Mesendoderm (in vitro differentiated cells): Measurements from ENCODE around the gene CLDN2.
A peak's percentile ranks its signal among the peaks of the same experiment; 100 is the strongest.

ENCODE experiments used
- DNase-seq: peaks from one replicate; pipeline ENCODE4 v3.0.0; 2013
- H2AK5ac ChIP-seq: 2 replicates; pipeline ENCODE4 v1.6.1; 2013; ENCODE audit warnings: low read length, inconsistent platforms
- H2BK120ac ChIP-seq: 2 replicates; pipeline ENCODE4 v1.6.1; 2013; ENCODE audit warnings: low read depth, mild to moderate bottlenecking, low read length, moderate library complexity, mixed read lengths
- H2BK15ac ChIP-seq: replicated peaks from 2 replicates; pipeline ENCODE4 v1.6.1; 2013; ENCODE audit warnings: low read depth, mild to moderate bottlenecking, moderate library complexity
- H2BK5ac ChIP-seq: 2 replicates; pipeline ENCODE4 v1.6.1; 2013; ENCODE audit warnings: low read length, inconsistent platforms
- H3K18ac ChIP-seq: 2 replicates; pipeline ENCODE4 v1.6.1; 2013; ENCODE audit warnings: mild to moderate bottlenecking, low read length, mixed read lengths
- H3K23ac ChIP-seq: one replicate; pipeline ENCODE4 v1.6.1; 2013; ENCODE audit warnings: low read length
- H3K27ac ChIP-seq: 2 replicates; pipeline ENCODE4 v1.5.1; 2013; ENCODE audit warnings: low read depth, mild to moderate bottlenecking, inconsistent platforms, low read length, moderate library complexity
- H3K27me3 ChIP-seq: 2 replicates; pipeline ENCODE4 v1.6.1; 2013; ENCODE audit warnings: low read length, control low read depth, mild to moderate bottlenecking, inconsistent platforms; ENCODE audit not compliant: insufficient read depth, poor library complexity
- H3K36me3 ChIP-seq: 2 replicates; pipeline ENCODE4 v1.6.1; 2013; ENCODE audit warnings: low read length, inconsistent platforms; ENCODE audit not compliant: control insufficient read depth, insufficient read depth
- H3K4ac ChIP-seq: one replicate; pipeline ENCODE4 v1.6.1; 2013; ENCODE audit warnings: low read depth, mild to moderate bottlenecking, low read length, moderate library complexity
- H3K4me1 ChIP-seq: 2 replicates; pipeline ENCODE4 v1.6.1; 2013; ENCODE audit warnings: low read depth, low read length, inconsistent platforms; ENCODE audit not compliant: control insufficient read depth
- H3K4me2 ChIP-seq: 2 replicates; pipeline ENCODE4 v1.6.1; 2013; ENCODE audit warnings: low read length
- H3K4me3 ChIP-seq: 2 replicates; pipeline ENCODE4 v1.5.1; 2013; ENCODE audit warnings: mild to moderate bottlenecking, low read length
- H3K56ac ChIP-seq: one replicate; pipeline ENCODE4 v1.6.1; 2013; ENCODE audit warnings: low read length
- H3K79me1 ChIP-seq: 2 replicates; pipeline ENCODE4 v1.6.1; 2013; ENCODE audit warnings: low read length, inconsistent platforms
- H3K79me2 ChIP-seq: 2 replicates; pipeline ENCODE4 v1.6.1; 2013; ENCODE audit warnings: mild to moderate bottlenecking, low read length; ENCODE audit not compliant: control insufficient read depth, insufficient read depth
- H3K9ac ChIP-seq: 2 replicates; pipeline ENCODE4 v1.6.1; 2013; ENCODE audit warnings: low read length, inconsistent platforms
- H4K5ac ChIP-seq: one replicate; pipeline ENCODE4 v1.6.1; 2013; ENCODE audit warnings: low read length
- H4K8ac ChIP-seq: one replicate; pipeline ENCODE4 v1.6.1; 2013; ENCODE audit warnings: low read depth, mild to moderate bottlenecking, control low read depth, low read length, moderate library complexity
- WGBS: extraction: QIAGEN DNeasy Blood & Tissue Kit; methylation state at CpG from one replicate; pipeline ENCODE4 v1.1.7; 2013; ENCODE audit warnings: low lambda C conversion rate, missing lambda C conversion rate; ENCODE audit not compliant: insufficient coverage; ENCODE audit errors: extremely low coverage; 5-methylcytosine and 5-hydroxymethylcytosine counted together

CLDN2 gene

DNA sequence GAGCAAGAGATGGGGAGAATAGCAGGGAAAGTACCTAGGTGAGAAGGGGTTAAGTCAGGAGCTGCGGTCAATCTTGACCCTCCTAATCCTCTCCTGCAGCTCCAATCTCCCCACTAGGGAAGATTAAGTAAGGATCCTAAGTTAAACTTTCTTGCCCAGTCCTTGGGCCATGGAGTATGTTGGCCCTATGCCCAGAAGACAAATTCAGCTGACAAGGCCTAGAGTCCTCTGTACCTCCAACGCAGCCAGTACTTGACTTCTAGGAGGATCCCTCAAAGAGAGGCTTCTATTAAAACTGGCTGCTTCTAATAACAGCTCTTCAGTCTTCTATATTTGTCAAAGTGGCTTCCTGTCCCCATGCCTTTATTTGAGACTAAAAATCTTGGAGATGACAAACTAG, 1.4 kb downstream of the CLDN2 start:
- no peak for DNase-seq
- Histone ChIP-seq H3K23ac (no peak overlapping the region), H3K79me2 (no peaks in the 10 kb centered on the region), H3K56ac (no peak overlapping the region), H3K27me3 (no peaks in the 10 kb centered on the region), H2AK5ac (no peak overlapping the region), H3K4me2 (no peak overlapping the region), H4K8ac (no peak overlapping the region), H3K4me1 (no peaks in the 10 kb centered on the region), H3K27ac (no peak overlapping the region), H3K4ac (no peak overlapping the region), H3K4me3 (no peak overlapping the region), H2BK120ac (no peak overlapping the region), H3K9ac (no peak overlapping the region), H2BK15ac (no peak overlapping the region), H2BK5ac (no peak overlapping the region), H3K18ac (no peak overlapping the region), H3K79me1 (no peaks in the 10 kb centered on the region), H3K36me3 (no peaks in the 10 kb centered on the region), H4K5ac (no peak overlapping the region)
- no CpG with 5 or more reads among the region's 2 CpGs for WGBS

DNA sequence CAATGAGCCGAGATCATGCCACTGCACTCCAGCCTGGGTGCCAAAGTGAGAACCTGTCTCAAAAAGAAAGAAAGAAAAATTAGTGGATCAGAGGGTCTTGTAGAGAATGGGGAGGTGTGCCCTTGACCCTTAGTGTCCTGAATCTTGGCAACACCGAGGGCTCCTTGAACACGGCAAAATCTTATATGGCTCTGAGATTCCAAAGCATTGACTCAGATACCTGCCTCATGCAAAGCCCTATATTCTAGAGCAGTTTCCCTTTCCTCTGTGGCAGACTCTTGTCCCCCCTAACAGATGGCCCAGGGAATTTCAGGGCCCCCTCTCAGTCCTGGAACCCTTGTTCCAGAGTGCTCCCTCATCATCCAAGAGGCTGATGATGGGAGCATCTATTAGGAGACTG, 6.8 kb downstream of the CLDN2 start:
- H3K9ac ChIP-seq, result no peak overlapping the region

DNA sequence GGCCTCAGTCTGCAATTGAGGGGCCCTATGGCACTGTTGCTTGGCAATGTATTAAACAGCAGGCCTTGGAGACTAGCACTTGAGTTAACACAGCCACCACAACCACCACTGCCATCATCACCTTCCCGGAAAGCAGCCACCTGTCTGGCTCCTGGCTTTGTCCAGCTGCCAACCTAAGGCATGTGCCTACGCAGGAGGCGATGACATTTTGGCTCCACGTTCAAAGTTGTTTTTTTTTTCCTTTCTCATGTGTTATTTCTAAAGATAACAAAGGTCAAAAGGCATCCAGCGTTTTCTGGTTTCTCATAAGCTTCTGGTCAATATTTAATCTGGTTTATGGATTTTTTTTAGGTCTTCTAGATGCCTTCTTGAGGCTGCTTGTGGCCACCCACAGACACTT, 7.5 kb downstream of the CLDN2 start:
- H2BK15ac ChIP-seq, result no peak overlapping the region
- no peak for DNase-seq
- no peaks in the 10 kb centered on the region for H3K27me3 ChIP-seq
- no peak overlapping the region for H3K4me3 ChIP-seq
- H3K79me2 ChIP-seq, result no peaks in the 10 kb centered on the region
- no peak overlapping the region for H2BK5ac ChIP-seq
- H3K36me3 ChIP-seq, result no peaks in the 10 kb centered on the region
- H3K4me1 ChIP-seq, result peaks cover 5% of the 10 kb centered on the region
- no peaks in the 10 kb centered on the region for H3K79me1 ChIP-seq
- H3K27ac ChIP-seq, result no peak overlapping the region
- no peak overlapping the region for H3K9ac ChIP-seq
- H3K4ac ChIP-seq, result no peak overlapping the region
- no peak overlapping the region for H3K4me2 ChIP-seq
- H3K56ac ChIP-seq, result no peak overlapping the region
- H2AK5ac ChIP-seq, result no peak overlapping the region
- no peak overlapping the region for H4K5ac ChIP-seq
- no peak overlapping the region for H2BK120ac ChIP-seq
- H3K18ac ChIP-seq, result no peak overlapping the region
- H3K23ac ChIP-seq, result no peak overlapping the region
- WGBS, result no CpG with 5 or more reads among the region's 5 CpGs
- H4K8ac ChIP-seq, result no peak overlapping the region

More for the DNA sequence above, 6.8 kb downstream of the CLDN2 start:
- Histone ChIP-seq H2BK5ac (no peak overlapping the region), H3K23ac (no peak overlapping the region), H4K5ac (no peak overlapping the region), H3K18ac (no peak overlapping the region), H3K79me1 (no peaks in the 10 kb centered on the region), H3K27ac (no peak overlapping the region), H3K4me1 (no peaks in the 10 kb centered on the region), H3K79me2 (no peaks in the 10 kb centered on the region), H2BK120ac (no peak overlapping the region), H2BK15ac (no peak overlapping the region), H3K56ac (no peak overlapping the region), H4K8ac (no peak overlapping the region), H3K4ac (no peak overlapping the region), H3K36me3 (no peaks in the 10 kb centered on the region), H3K4me3 (no peak overlapping the region), H2AK5ac (no peak overlapping the region), H3K27me3 (no peaks in the 10 kb centered on the region), H3K4me2 (no peak overlapping the region)
- no CpG with 5 or more reads among the region's 3 CpGs for WGBS
- no peak for DNase-seq

DNA sequence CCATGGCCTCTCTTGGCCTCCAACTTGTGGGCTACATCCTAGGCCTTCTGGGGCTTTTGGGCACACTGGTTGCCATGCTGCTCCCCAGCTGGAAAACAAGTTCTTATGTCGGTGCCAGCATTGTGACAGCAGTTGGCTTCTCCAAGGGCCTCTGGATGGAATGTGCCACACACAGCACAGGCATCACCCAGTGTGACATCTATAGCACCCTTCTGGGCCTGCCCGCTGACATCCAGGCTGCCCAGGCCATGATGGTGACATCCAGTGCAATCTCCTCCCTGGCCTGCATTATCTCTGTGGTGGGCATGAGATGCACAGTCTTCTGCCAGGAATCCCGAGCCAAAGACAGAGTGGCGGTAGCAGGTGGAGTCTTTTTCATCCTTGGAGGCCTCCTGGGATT, 8.0 kb downstream of the CLDN2 start:
- Histone ChIP-seq H3K4ac (no peak overlapping the region), H3K36me3 (no peaks in the 10 kb centered on the region), H4K8ac (no peak overlapping the region), H2BK120ac (no peak overlapping the region), H3K9ac (no peak overlapping the region), H3K18ac (no peak overlapping the region), H3K4me3 (no peak overlapping the region), H3K27ac (no peak overlapping the region), H3K56ac (no peak overlapping the region), H3K27me3 (no peaks in the 10 kb centered on the region), H3K4me1 (peaks cover 8% of the 10 kb centered on the region), H3K79me1 (no peaks in the 10 kb centered on the region), H2AK5ac (no peak overlapping the region), H4K5ac (no peak overlapping the region), H2BK5ac (no peak overlapping the region), H3K4me2 (no peak overlapping the region), H3K79me2 (no peaks in the 10 kb centered on the region), H2BK15ac (no peak overlapping the region), H3K23ac (no peak overlapping the region)
- DNase-seq, result no peak
- WGBS, result no CpG with 5 or more reads among the region's 4 CpGs

DNA sequence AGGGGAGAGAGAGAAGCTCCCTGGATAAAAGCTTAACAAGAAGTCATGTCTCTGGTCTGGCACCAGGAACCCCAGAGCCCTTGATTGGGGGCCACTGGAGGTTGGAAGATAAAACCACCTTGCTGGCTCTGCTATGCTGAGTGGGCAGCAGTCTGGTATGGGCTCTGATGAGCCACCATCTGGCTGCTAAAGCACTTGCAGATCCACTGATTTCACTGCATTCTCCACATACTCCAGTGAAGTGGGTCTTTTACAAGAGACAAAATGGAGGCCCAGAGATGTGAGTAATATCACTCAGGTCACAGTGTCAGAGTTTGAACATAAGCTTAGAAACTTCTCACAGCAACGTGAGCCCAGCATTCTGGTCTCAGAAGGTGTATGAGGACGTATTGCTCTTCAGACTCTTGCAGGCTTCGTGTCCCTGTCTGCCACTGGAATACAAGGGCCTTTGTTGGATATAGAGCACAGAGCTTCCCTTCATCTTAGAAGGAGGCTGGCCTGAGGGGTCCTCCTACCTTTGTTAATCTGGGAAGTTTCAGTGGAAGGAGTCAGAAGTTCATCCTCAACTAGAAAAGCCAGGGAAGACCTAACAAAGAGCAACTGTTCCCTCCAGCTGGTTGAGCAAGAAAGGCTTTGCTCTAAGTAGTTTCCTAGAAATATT, 11.8 kb downstream of the CLDN2 start:
- Histone ChIP-seq H3K4me3 (no peak overlapping the region), H3K18ac (peak overlapping the region; percentile 29), H2AK5ac (no peak overlapping the region), H3K4me1 (peaks cover 9% of the 10 kb centered on the region), H3K27me3 (no peaks in the 10 kb centered on the region), H3K23ac (no peak overlapping the region), H3K4me2 (no peak overlapping the region), H3K56ac (peak overlapping the region; percentile 67), H4K5ac (no peak overlapping the region), H4K8ac (no peak overlapping the region), H3K4ac (no peak overlapping the region), H3K27ac (peak overlapping the region; percentile 59), H3K36me3 (no peaks in the 10 kb centered on the region), H2BK15ac (no peak overlapping the region), H3K79me2 (no peaks in the 10 kb centered on the region), H3K9ac (no peak overlapping the region), H3K79me1 (no peaks in the 10 kb centered on the region), H2BK5ac (no peak overlapping the region), H2BK120ac (no peak overlapping the region)
- no peak for DNase-seq
- WGBS, result no CpG with 5 or more reads among the region's 3 CpGs

DNA sequence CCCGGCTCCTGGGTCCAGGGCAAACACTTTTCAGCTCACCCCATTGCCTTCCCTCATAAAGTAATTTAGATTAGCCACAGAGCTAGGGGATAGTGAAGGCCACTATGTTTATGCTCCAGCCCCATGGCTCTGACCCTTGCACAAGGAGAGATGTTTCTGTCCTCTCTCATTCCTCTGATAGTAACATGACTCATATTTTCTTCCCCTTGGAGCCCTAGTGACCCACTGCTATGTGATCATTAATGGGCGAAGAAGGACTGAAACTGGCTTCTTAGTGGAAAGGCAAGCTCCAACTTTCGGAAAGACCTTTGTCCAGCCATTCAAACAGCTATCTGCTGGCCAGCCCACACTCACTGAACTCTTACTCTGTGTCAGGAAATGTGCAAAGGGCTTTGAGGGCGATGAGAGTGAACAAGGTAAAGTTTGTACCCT, 12.3 kb downstream of the CLDN2 start:
- no peak overlapping the region for H3K18ac ChIP-seq
- WGBS, result no CpG with 5 or more reads among the region's 4 CpGs
- no peaks in the 10 kb centered on the region for H3K36me3 ChIP-seq
- H3K23ac ChIP-seq, result no peak overlapping the region
- H3K27ac ChIP-seq, result peak overlapping the region; percentile 59
- H3K4me2 ChIP-seq, result no peak overlapping the region
- H3K27me3 ChIP-seq, result no peaks in the 10 kb centered on the region
- H2AK5ac ChIP-seq, result no peak overlapping the region
- H3K9ac ChIP-seq, result no peak overlapping the region
- H4K5ac ChIP-seq, result no peak overlapping the region
- DNase-seq, result no peak
- peak overlapping the region; percentile 82 for H2BK5ac ChIP-seq
- H2BK120ac ChIP-seq, result no peak overlapping the region
- H3K4ac ChIP-seq, result no peak overlapping the region
- no peaks in the 10 kb centered on the region for H3K79me2 ChIP-seq
- no peak overlapping the region for H4K8ac ChIP-seq
- peaks cover 9% of the 10 kb centered on the region for H3K4me1 ChIP-seq
- H3K56ac ChIP-seq, result peak overlapping the region; percentile 67
- no peak overlapping the region for H3K4me3 ChIP-seq
- no peaks in the 10 kb centered on the region for H3K79me1 ChIP-seq
- H2BK15ac ChIP-seq, result no peak overlapping the region
